K562 (cell line): ENCODE measurements around the gene C4orf46. TPM values are rescaled to one million over a fixed set of nuclear protein-coding genes. Genes with fewer than 3 reads are reported as not detected.

Experiments
- ATAC-seq: fragments of 200-7000 bp; cut with Tn5 transposase; 3 replicates; pipeline ENCODE4 v1.9.1; 2020; ENCODE audit warnings: moderate library complexity
- BruUV-seq: library from RNA; stranded (reverse); fragments of 400-500 nt; replicated peaks from 2 replicates; lab custom pipeline; 2021; lab: Mats Ljungman, UMichigan
- CTCF ChIA-PET: fragments of 300-600 bp; formaldehyde crosslinking; extraction: SDS; loops from one replicate; lab custom pipeline; 2021; ENCODE audit warnings: low intra/inter-chr PET ratio; lab: Yijun Ruan, JAX
- POLR2A ChIA-PET: fragments of 300-600, 350-650 bp; sonication (Branson Sonifier 250); formaldehyde crosslinking; extraction: SDS; loops from one replicate; lab custom pipeline; 2021; ENCODE audit warnings: antibody characterized with exemption, inconsistent platforms; lab: Yijun Ruan, JAX
- DNase-seq, 4 experiments: peaks; one replicate each; pipeline versions ENCODE4 v3.0.0 to v3.0.0-alpha.2; 2011 to 2018; ENCODE audit warnings: low spot score in 3 of 4, mixed read lengths in 3 of 4; ENCODE audit errors: extremely low read depth in 1 of 4
- FAIRE-seq: peaks from 2 replicates; lab custom pipeline; 2011; peaks lifted over from hg19 to GRCh38; lab: Jason Lieb, UNC
- H2AFZ ChIP-seq: 2 replicates; pipeline ENCODE4 v1.6.0; 2011; ENCODE audit warnings: low read depth, low read length, control low read depth, inconsistent platforms
- H3K27ac ChIP-seq: fragments of 200-600 bp; 3 replicates; pipeline ENCODE4 v1.8.0; 2011; ENCODE audit warnings: low read depth, mild to moderate bottlenecking, control low read depth, inconsistent platforms, low read length, moderate library complexity, mixed read lengths; ENCODE audit errors: extremely low read depth
- H3K27me3 ChIP-seq, 2 experiments: fragments of 300-600 bp in 1 of 2; 2 replicates in 1 of 2; 3 replicates in 1 of 2; pipeline versions ENCODE4 v1.6.0 to v1.8.0; 2011; ENCODE audit warnings: inconsistent platforms in 2 of 2, low read length in 2 of 2, mild to moderate bottlenecking in 1 of 2, mixed read lengths in 1 of 2, moderate library complexity in 1 of 2; ENCODE audit not compliant: control insufficient read depth in 2 of 2, insufficient read depth in 2 of 2
- H3K36me3 ChIP-seq: fragments of 300-600 bp; 3 replicates; pipeline ENCODE4 v1.8.0; 2011; ENCODE audit warnings: mild to moderate bottlenecking, low read length, inconsistent platforms; ENCODE audit not compliant: control insufficient read depth, insufficient read depth
- H3K4me1 ChIP-seq, 2 experiments: fragments of 200-600 bp in 1 of 2; replicated peaks in 1 of 2; 2 replicates in 1 of 2; 3 replicates in 1 of 2; pipeline versions ENCODE4 v1.5.1 to v1.8.0; 2011; ENCODE audit warnings: inconsistent platforms in 2 of 2, low read length in 2 of 2, mild to moderate bottlenecking in 1 of 2, mixed read lengths in 1 of 2, moderate library complexity in 1 of 2; ENCODE audit not compliant: control insufficient read depth in 2 of 2, insufficient read depth in 2 of 2
- H3K4me2 ChIP-seq: 2 replicates; pipeline ENCODE4 v1.6.1; 2011; ENCODE audit warnings: low read length, control low read depth, inconsistent platforms, mixed read lengths; ENCODE audit not compliant: insufficient read depth
- H3K4me3 ChIP-seq: fragments of 200-600 bp; sonication (generic), shearing (Covaris generic); 2 replicates; pipeline ENCODE4 v1.5.1; 2016; ENCODE audit warnings: control low read depth, inconsistent platforms
- H3K79me2 ChIP-seq: fragments of 200-600 bp; 3 replicates; pipeline ENCODE4 v1.8.0; 2011; ENCODE audit warnings: low read length, inconsistent platforms; ENCODE audit not compliant: control insufficient read depth, insufficient read depth
- H3K9ac ChIP-seq, 2 experiments: 2 replicates each; pipeline versions ENCODE4 v1.6.0 to v1.6.1; 2011; ENCODE audit warnings: low read depth in 2 of 2, low read length in 2 of 2, control low read depth in 1 of 2, inconsistent platforms in 1 of 2, mild to moderate bottlenecking in 1 of 2, mixed read lengths in 1 of 2; ENCODE audit not compliant: insufficient read depth in 1 of 2
- H3K9me1 ChIP-seq: one replicate; pipeline ENCODE4 v1.6.0; 2011; ENCODE audit warnings: inconsistent platforms, mild to moderate bottlenecking, low read length, moderate library complexity; ENCODE audit not compliant: control insufficient read depth, insufficient read depth
- H3K9me3 ChIP-seq: replicated peaks from 2 replicates; pipeline ENCODE4 v1.5.1; 2011; ENCODE audit warnings: low read depth, low read length, inconsistent platforms; ENCODE audit not compliant: control insufficient read depth, insufficient read depth
- H4K20me1 ChIP-seq: replicated peaks from 2 replicates; pipeline ENCODE4 v1.6.1; 2011; ENCODE audit warnings: low read length, inconsistent platforms, mixed read lengths; ENCODE audit not compliant: control insufficient read depth, insufficient read depth
- ARID2 ChIP-seq: fragments of 450-650 bp; IDR thresholded peaks from 2 replicates; pipeline ENCODE4 v1.6.1; 2017; ENCODE audit warnings: antibody characterized with exemption, mild to moderate bottlenecking
- BRF1 ChIP-seq: IDR thresholded peaks from 3 replicates; pipeline ENCODE4 v1.6.1; 2011; ENCODE audit warnings: borderline replicate concordance, mild to moderate bottlenecking; ENCODE audit not compliant: insufficient read length; ENCODE audit errors: extremely low read depth
- C11orf30 ChIP-seq: fragments of 450-650 bp; IDR thresholded peaks from 2 replicates; pipeline ENCODE4 v1.6.1; 2016; ENCODE audit warnings: low read depth, mild to moderate bottlenecking
- CEBPG ChIP-seq, 3 experiments: fragments of 200-800 bp in 1 of 3; sonication (Bioruptor generic) in 1 of 3; sonication (generic) in 1 of 3; formaldehyde crosslinking in 1 of 3; IDR thresholded peaks in 2 of 3; conservative IDR thresholded peaks in 1 of 3; 2 replicates each; pipeline versions ENCODE4 v1.6.1 to v1.8.0; 2016 to 2022; ENCODE audit warnings: missing compliant biosample characterization in 2 of 3, missing genetic modification characterization in 2 of 3, mild to moderate bottlenecking in 1 of 3, missing genetic modification reagents in 1 of 3
- ETV5 ChIP-seq: sonication (generic); formaldehyde crosslinking; IDR thresholded peaks from 2 replicates; pipeline ENCODE4 v1.4.0; 2020; ENCODE audit warnings: low read depth, mild to moderate bottlenecking, missing genetic modification reagents
- FOS ChIP-seq: IDR thresholded peaks from 3 replicates; pipeline ENCODE4 v1.6.1; 2011; ENCODE audit not compliant: insufficient read length; ENCODE audit errors: extremely low read depth
- HDAC8 ChIP-seq: fragments of 450-650 bp; IDR thresholded peaks from 2 replicates; pipeline ENCODE4 v1.6.1; 2016; ENCODE audit warnings: mild to moderate bottlenecking, missing genetic modification characterization, moderate library complexity, missing compliant biosample characterization
- PHF8 ChIP-seq: fragments of 200-600 bp; sonication (generic); IDR thresholded peaks from 2 replicates; pipeline ENCODE4 v1.6.1; 2012; ENCODE audit warnings: mixed run types, mild to moderate bottlenecking, inconsistent platforms, low read length, moderate library complexity, borderline replicate concordance
- U2AF1 ChIP-seq: fragments of 200-400 bp; formaldehyde crosslinking; optimal IDR thresholded peaks from 2 replicates; pipeline ENCODE3; 2017; ENCODE audit warnings: mild to moderate bottlenecking, low read depth, low read length, moderate library complexity
- XRCC4 ChIP-seq: IDR thresholded peaks from one replicate; pipeline ENCODE4 v1.6.1; 2011; ENCODE audit not compliant: insufficient read depth, insufficient read length; ENCODE audit errors: extremely low read depth
- WGBS: fragments of 100-300 bp; shearing (Covaris generic); methylation state at CpG from one replicate; pipeline ENCODE4 v1.1.6; 2016; ENCODE audit warnings: low coverage, mixed read lengths; ENCODE audit not compliant: insufficient coverage; ENCODE audit errors: missing lambda C conversion rate; 5-methylcytosine and 5-hydroxymethylcytosine counted together
- in situ Hi-C: fragments of 300-500 bp; cut with MboI; formaldehyde crosslinking; loops from 4 replicates; pipeline ENCODE4 v1.15.0; 2018; ENCODE audit warnings: inconsistent platforms, mixed read lengths
- intact Hi-C: fragments of 100-400 bp; cut with micrococcal nuclease; formaldehyde crosslinking; loops from 2 replicates; pipeline ENCODE4 v1.14.2; 2022
- polyA plus RNA-seq, 8 experiments: library from polyadenylated mRNA; depleted of rRNA in 4 of 8; stranded (reverse) in 5 of 8; unstranded in 3 of 8; fragments of >200 nt; fragmentation: Nextera tagmentation in 2 of 8; fragmentation: Illumina TruSeq in 1 of 8; extraction: Ambion mirVana in 2 of 8; extraction: Trizol in 1 of 8; gene quantifications; 2 replicates each; pipeline versions ENCODE4 v1.2.1 to v1.2.3, GENCODE V29; 2011 to 2014; ENCODE audit warnings: inconsistent platforms in 1 of 8, missing spikeins in 1 of 8
- total RNA-seq, 7 experiments: library from RNA; depleted of rRNA in 6 of 7; stranded (reverse); fragments of >200 nt in 6 of 7; fragmentation: Illumina TruSeq in 2 of 7; extraction: Trizol in 2 of 7; gene quantifications; 2 replicates each; pipeline versions ENCODE4 v1.2.1 to v1.2.3, GENCODE V29; 2011 to 2021; ENCODE audit warnings: low replicate concordance in 1 of 7
- TF ChIP-seq, protein P1 (sequence below): fragments of 250-450 bp; sonication (Bioruptor Pico); IDR thresholded peaks from 2 replicates; pipeline ENCODE4 v1.9.0; 2021; ENCODE audit warnings: mild to moderate bottlenecking, inconsistent platforms
- TF ChIP-seq, protein P2 (sequence below): fragments of 250-450 bp; sonication (Bioruptor Pico); IDR thresholded peaks from 2 replicates; pipeline ENCODE4 v1.8.0; 2022; ENCODE audit warnings: inconsistent platforms

The C4orf46 gene
- total and polyA plus RNA-seq, 9 of the 15 experiments (the other 6 are each of a cell fraction or from before 2014, with no cell fraction given), result 9.7 to 24.4 (median 17.0) TPM

DNA sequence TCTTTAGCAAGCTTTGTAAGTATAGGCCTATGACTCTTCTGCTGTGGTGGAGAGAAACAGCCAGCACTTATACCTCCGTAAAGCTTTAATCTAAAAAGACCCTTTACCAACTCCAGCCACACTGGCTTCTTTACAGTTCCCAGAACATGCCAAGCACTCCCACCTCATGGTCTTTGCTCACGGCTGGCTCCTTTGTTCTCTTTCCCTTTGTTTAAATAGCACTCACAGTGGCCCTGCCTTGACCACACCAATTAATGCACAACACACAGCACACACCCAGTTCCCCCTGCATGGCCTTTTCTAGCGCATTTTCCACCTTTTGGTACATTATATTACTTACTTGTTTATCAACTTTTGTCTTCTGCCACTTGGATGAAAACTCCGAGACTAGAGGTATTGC lies 32.6 kb upstream of the C4orf46 start:
- intact Hi-C loops, result no loop called here
- Histone ChIP-seq H3K27ac (no peak overlapping the region), H3K9me3 (no peaks in the 10 kb centered on the region), H3K9me1 (no peaks in the 10 kb centered on the region), H3K36me3 (peaks cover 31% of the 10 kb centered on the region), H3K4me3 (no peak overlapping the region), H4K20me1 (no peaks in the 10 kb centered on the region), H3K79me2 (no peaks in the 10 kb centered on the region), H3K4me1 (no peaks in the 10 kb centered on the region), H2AFZ (no peak overlapping the region), H3K27me3 (no peaks in the 10 kb centered on the region), H3K4me2 (no peak overlapping the region), H3K9ac (no peak overlapping the region)
- WGBS, result 89% methylated on average over 3 of the region's 4 CpGs
- in situ Hi-C loops, result no loop called here
- no peak for DNase-seq
- FAIRE-seq, result no peak
- TF ChIP-seq, protein P1, sequence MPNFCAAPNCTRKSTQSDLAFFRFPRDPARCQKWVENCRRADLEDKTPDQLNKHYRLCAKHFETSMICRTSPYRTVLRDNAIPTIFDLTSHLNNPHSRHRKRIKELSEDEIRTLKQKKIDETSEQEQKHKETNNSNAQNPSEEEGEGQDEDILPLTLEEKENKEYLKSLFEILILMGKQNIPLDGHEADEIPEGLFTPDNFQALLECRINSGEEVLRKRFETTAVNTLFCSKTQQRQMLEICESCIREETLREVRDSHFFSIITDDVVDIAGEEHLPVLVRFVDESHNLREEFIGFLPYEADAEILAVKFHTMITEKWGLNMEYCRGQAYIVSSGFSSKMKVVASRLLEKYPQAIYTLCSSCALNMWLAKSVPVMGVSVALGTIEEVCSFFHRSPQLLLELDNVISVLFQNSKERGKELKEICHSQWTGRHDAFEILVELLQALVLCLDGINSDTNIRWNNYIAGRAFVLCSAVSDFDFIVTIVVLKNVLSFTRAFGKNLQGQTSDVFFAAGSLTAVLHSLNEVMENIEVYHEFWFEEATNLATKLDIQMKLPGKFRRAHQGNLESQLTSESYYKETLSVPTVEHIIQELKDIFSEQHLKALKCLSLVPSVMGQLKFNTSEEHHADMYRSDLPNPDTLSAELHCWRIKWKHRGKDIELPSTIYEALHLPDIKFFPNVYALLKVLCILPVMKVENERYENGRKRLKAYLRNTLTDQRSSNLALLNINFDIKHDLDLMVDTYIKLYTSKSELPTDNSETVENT, result no peak
- TF ChIP-seq BRF1, result no peak
- ChIA-PET POLR2A (no interaction called here), CTCF (no interaction called here)
- BruUV-seq, result no TSS peak
- ATAC-seq, result no peak

DNA sequence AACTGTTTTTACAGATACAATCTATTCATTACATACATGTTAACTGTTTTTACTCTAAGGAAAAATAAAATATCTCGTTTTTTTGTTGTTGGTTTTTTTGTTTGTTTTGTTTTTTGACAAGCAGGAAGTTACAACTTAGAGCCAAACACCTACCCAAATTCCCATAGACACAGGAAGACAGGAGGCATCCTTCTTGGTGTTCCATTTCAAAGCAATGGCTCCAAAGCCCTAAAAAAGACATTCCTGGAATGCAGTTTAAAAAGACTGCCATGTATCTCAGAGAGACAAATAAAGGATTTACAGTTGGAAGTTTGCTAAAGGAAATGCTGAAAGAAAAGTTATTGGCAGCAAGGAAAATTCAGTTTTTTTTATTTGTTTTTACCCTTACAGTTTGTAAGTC lies 17.1 kb upstream of the C4orf46 start:
- H3K36me3 ChIP-seq, result no peaks in the 10 kb centered on the region
- H4K20me1 ChIP-seq, result no peaks in the 10 kb centered on the region
- H3K4me3 ChIP-seq, result no peak overlapping the region
- no peak overlapping the region for H3K9ac ChIP-seq
- H2AFZ ChIP-seq, result no peak overlapping the region
- H3K79me2 ChIP-seq, result no peaks in the 10 kb centered on the region
- ChIA-PET POLR2A (no interaction called here), CTCF (no interaction called here)
- BruUV-seq, result no TSS peak
- intact Hi-C loops, result no loop called here
- no peak for ATAC-seq
- FAIRE-seq, result peak; percentile 44
- in situ Hi-C loops, result no loop called here
- H3K9me3 ChIP-seq, result no peaks in the 10 kb centered on the region
- DNase-seq, result no peak
- H3K4me1 ChIP-seq, result no peaks in the 10 kb centered on the region
- H3K27me3 ChIP-seq, result no peaks in the 10 kb centered on the region
- no peaks in the 10 kb centered on the region for H3K9me1 ChIP-seq
- whole genome bisulfite sequencing, result 28% methylated on average over 1 of the region's 1 CpG
- H3K27ac ChIP-seq, result no peak overlapping the region
- H3K4me2 ChIP-seq, result no peak overlapping the region
- no peak for TF ChIP-seq XRCC4
- TF ChIP-seq ETV5 (CRISPR knock-in tag), result no peak
- no peak for TF ChIP-seq PHF8
- TF ChIP-seq U2AF1, result no peak
- no peak for TF ChIP-seq ARID2
- TF ChIP-seq, protein P2, sequence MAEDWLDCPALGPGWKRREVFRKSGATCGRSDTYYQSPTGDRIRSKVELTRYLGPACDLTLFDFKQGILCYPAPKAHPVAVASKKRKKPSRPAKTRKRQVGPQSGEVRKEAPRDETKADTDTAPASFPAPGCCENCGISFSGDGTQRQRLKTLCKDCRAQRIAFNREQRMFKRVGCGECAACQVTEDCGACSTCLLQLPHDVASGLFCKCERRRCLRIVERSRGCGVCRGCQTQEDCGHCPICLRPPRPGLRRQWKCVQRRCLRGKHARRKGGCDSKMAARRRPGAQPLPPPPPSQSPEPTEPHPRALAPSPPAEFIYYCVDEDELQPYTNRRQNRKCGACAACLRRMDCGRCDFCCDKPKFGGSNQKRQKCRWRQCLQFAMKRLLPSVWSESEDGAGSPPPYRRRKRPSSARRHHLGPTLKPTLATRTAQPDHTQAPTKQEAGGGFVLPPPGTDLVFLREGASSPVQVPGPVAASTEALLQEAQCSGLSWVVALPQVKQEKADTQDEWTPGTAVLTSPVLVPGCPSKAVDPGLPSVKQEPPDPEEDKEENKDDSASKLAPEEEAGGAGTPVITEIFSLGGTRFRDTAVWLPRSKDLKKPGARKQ, result no peak
- TF ChIP-seq CEBPG (CRISPR knock-in tag; IDR thresholded peaks at IDR 0.05), result no peak
- TF ChIP-seq CEBPG (tag; conservative IDR thresholded peaks at IDR 0.05 in 1 of 2, IDR thresholded peaks at IDR 0.05 in 1 of 2), result no peak
- TF ChIP-seq FOS, result no peak
- TF ChIP-seq HDAC8 (tag), result no peak
- no peak for TF ChIP-seq C11orf30
